H7 (cell line): ENCODE measurements around the gene SPHK1. TPM values are rescaled to one million over a fixed set of nuclear protein-coding genes. Genes with fewer than 3 reads are reported as not detected.

Experiments used
- total RNA-seq: library from RNA; depleted of rRNA; stranded (reverse); fragments of >200 nt; shearing (Covaris generic); gene quantifications from 2 replicates; pipeline ENCODE4 v1.2.3, GENCODE V29; 2014; rRNA removed

Gene SPHK1
- total RNA-seq, 1 experiment from 2014 or later: 1.9 TPM

Other genes starting within 250 kb of the SPHK1 start
- 2.0 and 3.3 TPM in 2 replicates for gene FOXJ1, start 243.4 kb upstream of the SPHK1 start, total RNA-seq
- 4.2 and 5.6 TPM in 2 replicates for gene RNF157, start 144.1 kb upstream of the SPHK1 start, total RNA-seq
- gene UBALD2, start 119.3 kb upstream of the SPHK1 start, total RNA-seq: 21.3 and 24.8 TPM in 2 replicates
- 0.70 and 1.1 TPM in 2 replicates for gene QRICH2, start 76.3 kb upstream of the SPHK1 start, total RNA-seq
- gene PRPSAP1, start 30.7 kb upstream of the SPHK1 start, total RNA-seq: 51.9 and 56.8 TPM in 2 replicates
- gene UBE2O, start 68.5 kb downstream of the SPHK1 start, total RNA-seq: 52.2 and 58.7 TPM in 2 replicates
- gene AANAT, start 83.0 kb downstream of the SPHK1 start, total RNA-seq: 0.17 TPM in 1 of 2 replicates, not detected in the other
- 23.0 and 34.3 TPM in 2 replicates for gene RHBDF2, start 116.8 kb downstream of the SPHK1 start, total RNA-seq
- gene CYGB, start 153.1 kb downstream of the SPHK1 start, total RNA-seq: 1.4 and 3.5 TPM in 2 replicates
- 0.70 and 0.83 TPM in 2 replicates for gene PRCD, start 155.4 kb downstream of the SPHK1 start, total RNA-seq
- gene ST6GALNAC2, start 201.3 kb downstream of the SPHK1 start, total RNA-seq: 1.7 and 2.4 TPM in 2 replicates